ENCODE measurements around the gene ARMCX6.

DNA sequence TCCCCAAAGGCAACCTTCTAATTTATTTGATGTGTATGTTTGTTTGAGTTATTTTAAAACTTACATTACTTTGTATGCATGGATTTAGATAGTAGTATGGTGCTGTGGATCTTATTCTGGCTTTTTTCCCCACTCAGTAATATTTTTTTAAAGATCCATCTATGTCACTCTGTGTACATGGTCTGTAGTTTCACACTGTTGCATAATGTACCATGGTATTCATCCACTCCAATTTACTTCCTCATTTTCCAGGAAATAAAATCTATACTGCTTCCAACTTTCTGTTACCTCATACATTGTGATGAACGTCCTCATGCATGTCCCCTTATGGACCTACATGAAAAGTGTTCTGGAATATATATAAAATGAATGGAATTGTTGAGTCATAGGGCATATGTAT, 24.3 kb upstream of the ARMCX6 start:
- TF ChIP-seq, protein P1, sequence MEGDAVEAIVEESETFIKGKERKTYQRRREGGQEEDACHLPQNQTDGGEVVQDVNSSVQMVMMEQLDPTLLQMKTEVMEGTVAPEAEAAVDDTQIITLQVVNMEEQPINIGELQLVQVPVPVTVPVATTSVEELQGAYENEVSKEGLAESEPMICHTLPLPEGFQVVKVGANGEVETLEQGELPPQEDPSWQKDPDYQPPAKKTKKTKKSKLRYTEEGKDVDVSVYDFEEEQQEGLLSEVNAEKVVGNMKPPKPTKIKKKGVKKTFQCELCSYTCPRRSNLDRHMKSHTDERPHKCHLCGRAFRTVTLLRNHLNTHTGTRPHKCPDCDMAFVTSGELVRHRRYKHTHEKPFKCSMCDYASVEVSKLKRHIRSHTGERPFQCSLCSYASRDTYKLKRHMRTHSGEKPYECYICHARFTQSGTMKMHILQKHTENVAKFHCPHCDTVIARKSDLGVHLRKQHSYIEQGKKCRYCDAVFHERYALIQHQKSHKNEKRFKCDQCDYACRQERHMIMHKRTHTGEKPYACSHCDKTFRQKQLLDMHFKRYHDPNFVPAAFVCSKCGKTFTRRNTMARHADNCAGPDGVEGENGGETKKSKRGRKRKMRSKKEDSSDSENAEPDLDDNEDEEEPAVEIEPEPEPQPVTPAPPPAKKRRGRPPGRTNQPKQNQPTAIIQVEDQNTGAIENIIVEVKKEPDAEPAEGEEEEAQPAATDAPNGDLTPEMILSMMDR (IDR thresholded peaks at IDR 0.05), result no peak
- no peak for TF ChIP-seq POLR2A (IDR thresholded peaks at IDR 0.05)
